VCaP (cell line): ENCODE measurements around the gene ENTPD3.
A peak's percentile ranks its signal among the peaks of the same experiment; 100 is the strongest.

Experiments
- H3K27ac ChIP-seq: fragments of 450-650 bp; 2 replicates; pipeline ENCODE4 v1.5.1; 2017
- CTCF ChIP-seq: fragments of 450-650 bp; conservative IDR thresholded peaks from 2 replicates; pipeline ENCODE4 v1.5.1; 2017; ENCODE audit warnings: mild to moderate bottlenecking, moderate library complexity

The ENTPD3 gene

GRCh38 chr3:40407007-40407406 lies 20.0 kb downstream of the ENTPD3 start:
- H3K27ac ChIP-seq: no peak overlapping the region
- TF ChIP-seq CTCF: no peak

GRCh38 chr3:40407611-40408010 lies 20.6 kb downstream of the ENTPD3 start:
- TF ChIP-seq CTCF: no peak
- no peak overlapping the region for H3K27ac ChIP-seq

DNA sequence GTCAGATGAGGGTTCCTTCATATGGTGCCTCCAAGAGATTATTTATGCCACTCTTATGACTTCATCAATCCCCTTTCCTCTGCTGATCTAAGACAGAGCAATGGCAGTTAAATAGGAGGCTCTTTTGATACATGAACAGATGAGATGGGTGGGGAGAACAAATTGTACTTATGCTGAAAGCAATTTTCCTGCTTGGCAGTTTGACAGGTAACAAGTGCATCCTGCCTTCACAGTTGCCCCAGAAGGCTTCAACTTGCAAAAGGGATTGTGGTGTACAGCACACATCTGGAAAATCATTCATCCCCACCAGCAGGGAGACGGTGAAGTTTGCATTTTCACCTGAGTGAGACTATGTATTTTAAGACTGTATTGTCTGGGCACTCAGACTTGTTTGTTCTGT lies 27.3 kb downstream of the ENTPD3 start:
- no peak for TF ChIP-seq CTCF
- H3K27ac ChIP-seq: no peak overlapping the region

GRCh38 chr3:40417845-40418543 lies 31.0 kb downstream of the ENTPD3 start:
- H3K27ac ChIP-seq: 0 out of 2 replicates have a peak overlapping the region, but pooled peaks have one; percentile 8
- no peak for TF ChIP-seq CTCF

GRCh38 chr3:40422861-40423260 lies 35.9 kb downstream of the ENTPD3 start:
- no peak overlapping the region for H3K27ac ChIP-seq
- TF ChIP-seq CTCF: no peak

- TF ChIP-seq CTCF: no peak
- no peak overlapping the region for H3K27ac ChIP-seq
Measured at GRCh38 chr3:40427045-40427669, 40.2 kb downstream of the ENTPD3 start.

DNA sequence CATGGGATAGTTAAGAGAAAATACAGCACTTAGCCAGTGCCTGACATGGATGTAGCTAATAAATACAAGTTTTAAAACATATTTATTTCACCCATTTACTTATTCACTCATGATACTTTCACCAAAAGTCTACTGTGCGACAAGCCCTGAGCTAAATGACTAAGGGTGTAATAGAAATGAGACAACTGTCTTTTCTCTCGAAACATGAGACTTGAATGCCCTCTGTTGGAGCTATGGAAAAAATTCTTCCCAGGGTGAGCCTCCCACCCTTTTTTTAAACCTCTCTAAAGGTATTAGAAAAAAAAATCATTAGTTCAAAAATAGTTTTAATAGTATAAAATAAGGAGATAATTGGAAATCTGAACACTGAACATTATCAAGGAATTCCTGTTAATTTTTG lies 45.8 kb downstream of the ENTPD3 start:
- peak; percentile 64 for TF ChIP-seq CTCF
- H3K27ac ChIP-seq: no peak overlapping the region
